Measurements from ENCODE around the gene PCK2. TPM values are rescaled to one million over a fixed set of nuclear protein-coding genes. Genes with fewer than 3 reads are reported as not detected.

The PCK2 gene
- polyA plus RNA-seq, 1 donor from 2014 or later = 1.2 TPM

- Histone ChIP-seq H3K9me2 (ENCODE audit: insufficient read depth, low read length) (no peaks in the 10 kb centered on the region), H3F3A (ENCODE audit: insufficient read depth, low read length, poor library complexity, severe bottlenecking) (no peaks in the 10 kb centered on the region), H3K9ac (ENCODE audit: low read length) (no peak overlapping the region), H3K4me3 (ENCODE audit: low read length) (no peak overlapping the region), H3K27ac (ENCODE audit: low read length) (no peak overlapping the region), H3K36me3 (ENCODE audit: insufficient read depth, low read length) (no peaks in the 10 kb centered on the region), H3K79me2 (replicated peaks; ENCODE audit: insufficient read depth, low read length) (peaks cover 10% of the 10 kb centered on the region), H4K20me1 (ENCODE audit: insufficient read depth) (no peaks in the 10 kb centered on the region), H3K27me3 (ENCODE audit: insufficient read depth, low read depth, low read length) (no peaks in the 10 kb centered on the region), H3K9me3 (ENCODE audit: low read length) (no peaks in the 10 kb centered on the region), H2AFZ (ENCODE audit: low read depth, low read length) (no peak overlapping the region), H3K4me2 (ENCODE audit: low read length) (no peak overlapping the region)
- TF ChIP-seq CTCF (IDR thresholded peaks at IDR 0.05; ENCODE audit: poor library complexity, severe bottlenecking) (no peak), MXI1 (conservative IDR thresholded peaks at IDR 0.05; ENCODE audit: poor library complexity, severe bottlenecking) (no peak), SMC3 (conservative IDR thresholded peaks at IDR 0.05; ENCODE audit: poor library complexity) (no peak), REST (IDR thresholded peaks at IDR 0.05; ENCODE audit: borderline replicate concordance) (no peak), EZH2 (IDR thresholded peaks at IDR 0.05; ENCODE audit: borderline replicate concordance, insufficient read depth, low read length, poor library complexity, severe bottlenecking) (no peak), EP300 (conservative IDR thresholded peaks at IDR 0.05; ENCODE audit: poor library complexity, severe bottlenecking) (no peak), RAD21 (conservative IDR thresholded peaks at IDR 0.05) (no peak)
Observed at GRCh38 chr14:24117179-24117578, 23.1 kb downstream of the PCK2 start.

- Histone ChIP-seq H4K20me1 (ENCODE audit: insufficient read depth) (no peaks in the 10 kb centered on the region), H2AFZ (ENCODE audit: low read depth, low read length) (no peak overlapping the region), H3K9me2 (ENCODE audit: insufficient read depth, low read length) (no peaks in the 10 kb centered on the region), H3K27me3 (ENCODE audit: insufficient read depth, low read depth, low read length) (no peaks in the 10 kb centered on the region), H3F3A (ENCODE audit: insufficient read depth, low read length, poor library complexity, severe bottlenecking) (no peaks in the 10 kb centered on the region), H3K36me3 (ENCODE audit: insufficient read depth, low read length) (no peaks in the 10 kb centered on the region), H3K4me2 (ENCODE audit: low read length) (no peak overlapping the region), H3K9ac (ENCODE audit: low read length) (no peak overlapping the region), H3K27ac (ENCODE audit: low read length) (no peak overlapping the region), H3K79me2 (replicated peaks; ENCODE audit: insufficient read depth, low read length) (peaks cover 10% of the 10 kb centered on the region), H3K9me3 (ENCODE audit: low read length) (no peaks in the 10 kb centered on the region), H3K4me3 (ENCODE audit: low read length) (no peak overlapping the region)
- TF ChIP-seq CTCF (IDR thresholded peaks at IDR 0.05; ENCODE audit: poor library complexity, severe bottlenecking) (no peak), EZH2 (IDR thresholded peaks at IDR 0.05; ENCODE audit: borderline replicate concordance, insufficient read depth, low read length, poor library complexity, severe bottlenecking) (no peak), MXI1 (conservative IDR thresholded peaks at IDR 0.05; ENCODE audit: poor library complexity, severe bottlenecking) (no peak)
Observed at GRCh38 chr14:24119691-24120090, 25.6 kb downstream of the PCK2 start.

Measured in neural cell (in vitro differentiated cells).